Stimulated activated naive B cell treated with anti-CD40 and anti-IgM and Interleukin-4, amounts not matched to agents 10 μg/mL and 1 μg/mL and 100 μg/mL, for 72 hours (primary cell): ENCODE results near the gene BTRC.
"Not testable (repeated sequence)": the region's sequence is repeated elsewhere in the genome, so short reads cannot be mapped to it uniquely, and the experiment has no call there.

Experiments
- ATAC-seq, 2 donors: fragments of 150-1000 bp; cut with Tn5 transposase; replicated peaks; 2 replicates each; pipeline ENCODE4 v1.10.0; 2021; ENCODE audit warnings: moderate library complexity in 1 of 2
- DNase-seq: peaks from one replicate; pipeline ENCODE4 v3.0.0; 2021
- H3K27ac Mint-ChIP-seq: one replicate; pipeline ENCODE4 v1.8.0; 2022; ENCODE audit warnings: mild to moderate bottlenecking, mixed read lengths
- H3K27me3 Mint-ChIP-seq, 2 donors: one replicate each; pipeline ENCODE4 v1.8.0; 2022; ENCODE audit warnings: mixed read lengths in 2 of 2
- H3K36me3 Mint-ChIP-seq, 2 donors: one replicate each; pipeline ENCODE4 v1.8.0; 2022; ENCODE audit warnings: mixed read lengths in 2 of 2, mild to moderate bottlenecking in 1 of 2
- H3K4me1 Mint-ChIP-seq, 2 donors: one replicate each; pipeline ENCODE4 v1.8.0; 2022; ENCODE audit warnings: mixed read lengths in 2 of 2, mild to moderate bottlenecking in 1 of 2
- H3K4me3 Mint-ChIP-seq, 2 donors: one replicate each; pipeline ENCODE4 v1.8.0; 2022; ENCODE audit warnings: mild to moderate bottlenecking in 2 of 2, mixed read lengths in 2 of 2, moderate library complexity in 1 of 2
- H3K9me3 Mint-ChIP-seq, 2 donors: one replicate each; pipeline ENCODE4 v1.8.0; 2022; ENCODE audit warnings: mixed read lengths in 2 of 2, mild to moderate bottlenecking in 1 of 2

The BTRC gene

DNA sequence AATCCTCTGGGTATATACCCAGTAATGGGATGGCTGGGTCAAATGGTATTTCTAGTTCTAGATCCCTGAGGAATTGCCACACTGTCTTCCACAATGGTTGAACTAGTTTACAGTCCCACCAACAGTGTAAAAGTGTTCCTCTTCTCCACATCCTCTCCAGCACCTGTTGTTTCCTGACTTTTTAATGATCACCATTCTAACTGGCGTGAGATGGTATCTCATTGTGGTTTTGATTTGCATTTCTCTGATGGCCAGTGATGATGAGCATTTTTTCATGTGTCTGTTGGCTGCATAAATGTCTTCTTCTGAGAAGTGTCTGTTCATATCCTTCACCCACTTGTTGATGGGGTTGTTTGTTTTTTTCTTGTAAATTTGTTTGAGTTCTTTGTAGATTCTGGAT, 68.0 kb downstream of the BTRC start:
- not testable (repeated sequence) for H3K36me3 Mint-ChIP-seq, H3K4me3 Mint-ChIP-seq, DNase-seq, H3K27me3 Mint-ChIP-seq, ATAC-seq, H3K9me3 Mint-ChIP-seq, H3K27ac Mint-ChIP-seq
- H3K4me1 Mint-ChIP-seq = peaks cover 2 to 23% of the 10 kb centered on the region in 2 donors

DNA sequence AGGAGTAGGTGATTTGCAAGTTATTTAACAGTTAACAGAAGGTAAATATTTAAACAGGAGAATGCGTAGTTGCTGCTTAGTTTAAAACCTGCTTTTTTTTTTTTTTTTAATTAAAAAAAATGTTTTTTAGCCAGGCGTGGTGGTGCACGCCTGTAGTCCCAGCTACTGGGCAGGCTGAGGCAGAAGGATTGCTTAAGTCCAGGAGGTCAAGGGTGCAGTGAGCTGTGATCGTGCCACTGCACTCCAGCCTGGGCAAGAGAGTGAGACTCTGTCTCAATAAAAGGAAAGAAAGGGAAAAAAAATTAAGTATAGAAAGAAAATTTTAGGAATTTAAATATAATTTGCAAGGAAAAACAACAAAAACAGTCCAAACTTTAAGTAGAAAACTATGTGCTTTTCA, 71.6 kb downstream of the BTRC start:
- Mint-ChIP-seq H3K27ac (no peak overlapping the region), H3K27me3 (no peaks in the 10 kb centered on the region), H3K36me3 (peaks cover 4 to 5% of the 10 kb centered on the region in 2 donors), H3K4me1 (peaks cover 4 to 23% of the 10 kb centered on the region in 2 donors), H3K4me3 (no peak overlapping the region), H3K9me3 (peaks cover 0 to 4% of the 10 kb centered on the region in 2 donors)
- ATAC-seq (no peak), DNase-seq (no peak)

DNA sequence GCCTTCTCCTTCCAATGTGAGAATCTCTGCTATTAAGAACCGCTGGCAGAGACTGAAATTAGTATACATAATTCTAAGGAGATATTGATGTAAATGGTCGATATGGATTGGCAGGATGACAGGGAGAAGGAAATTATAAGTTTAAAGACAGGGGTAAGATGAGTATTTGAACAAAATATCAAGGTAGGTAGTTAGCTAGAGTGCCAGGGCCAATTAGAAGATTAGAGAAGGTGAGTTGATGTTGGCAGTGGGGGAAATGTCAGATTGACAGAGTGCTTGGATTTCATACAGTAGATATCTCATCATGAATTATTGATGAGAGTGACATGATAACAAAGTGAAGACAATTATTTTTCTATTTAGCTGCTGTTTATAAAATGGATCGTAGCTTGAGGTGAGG, 74.1 kb downstream of the BTRC start:
- H3K4me1 Mint-ChIP-seq = peaks cover 2 to 19% of the 10 kb centered on the region in 2 donors

DNA sequence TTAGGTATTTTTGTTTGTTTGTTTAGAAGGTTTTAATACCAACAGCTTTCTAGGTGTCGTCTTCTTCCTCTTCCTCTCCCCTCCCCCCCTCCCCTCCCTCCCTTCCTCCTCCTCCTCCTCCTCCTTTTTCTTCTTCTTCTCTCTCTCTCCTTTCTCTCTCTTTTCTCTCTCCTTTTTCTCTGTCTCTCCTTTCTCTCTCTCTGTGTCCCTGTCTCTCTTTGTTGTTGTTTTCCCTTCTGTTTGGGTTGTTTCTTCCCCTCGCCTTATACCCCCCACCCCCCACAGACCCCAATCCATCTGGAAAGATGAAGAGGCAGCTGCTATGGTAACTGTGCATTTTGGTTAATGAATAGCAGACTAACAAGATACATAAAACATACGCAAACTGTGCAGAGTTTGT, 75.5 kb downstream of the BTRC start:
- no peak overlapping the region for H3K27ac Mint-ChIP-seq
- no peaks in the 10 kb centered on the region for H3K27me3 Mint-ChIP-seq
- no peak overlapping the region for H3K4me3 Mint-ChIP-seq
- peaks cover 2 to 5% of the 10 kb centered on the region in 2 donors for H3K36me3 Mint-ChIP-seq
- H3K4me1 Mint-ChIP-seq = peaks cover 2 to 19% of the 10 kb centered on the region in 2 donors
- H3K9me3 Mint-ChIP-seq = no peaks in the 10 kb centered on the region
- ATAC-seq (no peak), DNase-seq (no peak)

More for the DNA sequence above, 74.1 kb downstream of the BTRC start:
- Mint-ChIP-seq H3K36me3 (peaks cover 0 to 5% of the 10 kb centered on the region in 2 donors), H3K9me3 (no peaks in the 10 kb centered on the region), H3K27ac (no peak overlapping the region), H3K27me3 (no peaks in the 10 kb centered on the region), H3K4me3 (no peak overlapping the region)
- DNase-seq (no peak), ATAC-seq (no peak)

DNA sequence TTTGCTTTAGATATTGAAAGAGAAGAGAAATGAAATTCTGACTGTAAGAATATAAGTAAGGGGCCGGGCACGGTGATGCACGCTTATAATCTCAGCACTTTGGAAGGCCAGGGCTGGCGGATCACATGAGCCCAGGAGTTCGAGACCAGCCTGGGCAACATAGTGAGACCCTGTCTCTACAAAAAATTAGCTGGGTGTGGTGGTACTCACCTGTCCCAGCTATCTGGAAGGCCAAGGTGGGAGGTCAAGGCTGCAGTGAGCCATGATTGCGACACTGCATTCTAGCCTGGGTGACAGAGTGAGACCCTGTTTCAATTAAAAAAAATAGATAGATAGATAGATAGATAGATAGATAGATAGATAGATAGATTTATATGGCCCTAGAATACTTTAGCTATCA, 82.3 kb downstream of the BTRC start:
- Mint-ChIP-seq H3K27ac (no peak overlapping the region), H3K36me3 (peaks cover 5% of the 10 kb centered on the region in 2 donors), H3K4me3 (no peak overlapping the region), H3K27me3 (no peaks in the 10 kb centered on the region), H3K4me1 (no peaks in the 10 kb centered on the region), H3K9me3 (no peaks in the 10 kb centered on the region)
- ATAC-seq (no peak), DNase-seq (no peak)

DNA sequence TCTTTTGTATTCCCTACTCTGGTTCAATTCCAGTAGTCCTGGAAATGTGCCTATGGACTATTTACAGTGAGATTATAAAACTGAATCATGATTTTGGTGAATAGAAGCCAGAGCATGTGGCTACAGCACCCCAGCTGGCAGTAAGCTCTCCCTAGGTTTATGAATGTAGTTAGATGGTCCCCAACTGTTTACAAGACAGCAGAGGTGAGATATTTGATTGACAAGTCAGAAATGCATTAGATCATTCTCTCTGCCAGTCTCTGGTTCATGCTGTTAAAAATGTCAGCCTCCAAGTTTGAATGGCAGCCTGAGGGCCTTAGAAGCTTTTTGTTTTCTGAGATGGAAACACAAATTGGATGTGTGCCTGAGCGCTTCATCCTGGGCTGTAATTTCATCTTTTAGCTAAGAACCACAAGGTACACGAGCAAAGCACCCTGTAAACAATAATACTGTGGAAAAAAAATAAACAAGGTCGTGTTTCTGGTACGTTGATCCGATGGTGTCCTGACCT, 85.0 kb downstream of the BTRC start:
- H3K27me3 Mint-ChIP-seq = no peaks in the 10 kb centered on the region
- no peak overlapping the region for H3K4me3 Mint-ChIP-seq
- peaks cover 0 to 3% of the 10 kb centered on the region in 2 donors for H3K36me3 Mint-ChIP-seq
- ATAC-seq (no peak), DNase-seq (no peak)
- peaks cover 2 to 6% of the 10 kb centered on the region in 2 donors for H3K4me1 Mint-ChIP-seq
- no peak overlapping the region for H3K27ac Mint-ChIP-seq
- no peaks in the 10 kb centered on the region for H3K9me3 Mint-ChIP-seq

DNA sequence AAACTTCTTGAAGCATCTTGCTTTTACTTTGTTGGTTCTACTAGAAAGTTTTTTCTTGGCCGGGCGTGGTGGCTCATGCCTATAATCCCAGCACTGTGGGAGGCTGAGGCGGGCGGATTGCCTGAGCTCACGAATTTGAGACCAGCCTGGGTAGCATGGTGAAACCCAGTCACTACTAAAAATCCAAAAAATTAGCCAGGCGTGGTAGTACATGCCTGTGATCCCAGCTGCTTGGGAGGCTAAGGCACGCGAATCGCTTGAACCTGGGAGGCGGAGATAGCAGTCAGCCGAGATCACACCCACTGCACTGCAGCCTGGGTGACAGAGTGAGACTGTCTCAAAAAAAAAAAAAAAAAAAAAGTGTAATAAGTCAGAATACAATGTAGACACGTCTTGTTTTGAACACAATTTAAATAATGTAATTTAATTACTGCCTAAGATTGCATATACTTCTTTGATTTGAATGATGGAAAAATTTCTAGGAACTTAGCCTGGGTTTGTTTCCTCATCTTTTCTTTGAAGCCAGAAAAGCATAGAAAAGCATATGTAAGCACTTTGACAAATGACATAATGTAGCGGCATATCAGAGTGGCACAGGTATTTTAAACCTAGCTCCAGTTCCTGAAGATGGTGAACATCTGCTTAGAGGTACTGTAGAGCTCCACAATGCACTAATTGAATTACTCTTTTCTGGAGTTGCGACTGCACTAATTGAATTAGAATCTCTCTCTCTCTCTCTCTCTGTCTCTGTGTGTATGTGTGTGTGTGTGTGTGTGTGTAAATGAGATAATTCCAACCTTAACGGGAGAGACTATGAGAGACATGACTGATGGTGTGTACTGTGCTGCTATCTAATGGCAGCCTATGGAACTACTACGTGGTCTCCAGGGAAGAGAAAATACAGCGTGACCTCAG, 87.8 kb downstream of the BTRC start:
- Mint-ChIP-seq H3K27me3 (no peaks in the 10 kb centered on the region), H3K36me3 (no peaks in the 10 kb centered on the region), H3K4me1 (peaks cover 2 to 6% of the 10 kb centered on the region in 2 donors), H3K27ac (no peak overlapping the region), H3K4me3 (no peak overlapping the region), H3K9me3 (no peaks in the 10 kb centered on the region)
- DNase-seq (no peak), ATAC-seq (peak; percentile 87 to 95)

DNA sequence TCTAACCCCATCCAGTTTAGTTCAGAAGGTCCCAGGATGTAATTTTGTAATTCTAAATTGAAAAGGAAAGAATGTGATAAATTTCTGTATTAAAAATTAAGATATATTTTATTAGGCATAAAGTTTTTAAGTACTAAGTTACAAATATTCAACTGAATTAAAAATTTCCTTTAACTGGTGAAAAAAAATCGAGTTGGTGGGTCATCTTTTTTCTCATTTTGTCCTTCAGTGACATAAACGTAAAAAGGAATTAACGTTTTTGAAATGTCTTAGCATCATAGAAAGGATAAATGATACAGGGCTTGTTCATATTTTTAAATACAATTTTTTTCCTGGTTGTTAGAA, 88.5 kb downstream of the BTRC start:
- Mint-ChIP-seq H3K36me3 (no peaks in the 10 kb centered on the region), H3K9me3 (no peaks in the 10 kb centered on the region), H3K4me3 (no peak overlapping the region), H3K27ac (no peak overlapping the region), H3K4me1 (peaks cover 2 to 6% of the 10 kb centered on the region in 2 donors), H3K27me3 (no peaks in the 10 kb centered on the region)
- DNase-seq = no peak
- ATAC-seq = no peak

DNA sequence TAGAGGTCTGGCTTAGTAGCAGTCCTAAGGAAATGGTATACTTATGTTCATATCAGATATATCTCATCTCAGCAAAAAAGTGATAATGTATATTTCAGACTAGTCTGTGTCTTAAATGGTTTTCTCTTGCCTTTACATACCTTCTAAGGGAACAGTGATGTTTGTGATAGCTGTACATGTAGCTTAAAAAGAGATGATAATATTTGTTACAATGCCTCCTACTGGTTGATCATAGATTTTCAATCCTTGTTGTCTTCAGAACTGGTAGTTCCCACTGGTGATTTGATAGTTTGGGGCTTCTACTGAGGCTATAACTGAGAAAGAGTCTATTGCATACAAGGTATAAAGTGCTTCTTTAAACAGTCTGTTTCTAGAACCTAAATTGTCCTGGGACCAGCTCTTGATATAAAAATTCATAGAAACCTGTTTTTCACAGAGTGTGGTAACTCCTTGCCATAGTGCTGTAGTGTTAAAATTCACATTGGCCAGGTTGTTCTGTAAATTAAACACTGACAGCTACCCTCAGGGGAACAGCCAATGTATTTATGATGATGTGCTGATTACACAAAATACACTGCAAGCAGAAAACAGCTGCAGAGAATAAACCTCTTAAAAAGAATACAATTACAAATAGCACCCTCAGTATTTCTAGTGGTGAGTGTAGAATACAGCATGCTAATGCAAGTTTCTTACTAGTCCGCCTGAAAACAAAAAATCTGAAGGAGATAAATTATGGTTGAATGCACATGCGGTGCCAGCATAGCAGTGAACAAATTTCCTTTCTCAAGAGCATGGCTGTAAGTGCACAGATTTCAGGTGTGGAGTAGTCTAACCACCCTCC, 90.3 kb downstream of the BTRC start:
- no peak overlapping the region for H3K4me3 Mint-ChIP-seq
- H3K27ac Mint-ChIP-seq = no peak overlapping the region
- no peaks in the 10 kb centered on the region for H3K36me3 Mint-ChIP-seq
- peaks cover 2 to 6% of the 10 kb centered on the region in 2 donors for H3K4me1 Mint-ChIP-seq
- no peaks in the 10 kb centered on the region for H3K27me3 Mint-ChIP-seq
- ATAC-seq = no peak
- no peak for DNase-seq
- H3K9me3 Mint-ChIP-seq = no peaks in the 10 kb centered on the region

DNA sequence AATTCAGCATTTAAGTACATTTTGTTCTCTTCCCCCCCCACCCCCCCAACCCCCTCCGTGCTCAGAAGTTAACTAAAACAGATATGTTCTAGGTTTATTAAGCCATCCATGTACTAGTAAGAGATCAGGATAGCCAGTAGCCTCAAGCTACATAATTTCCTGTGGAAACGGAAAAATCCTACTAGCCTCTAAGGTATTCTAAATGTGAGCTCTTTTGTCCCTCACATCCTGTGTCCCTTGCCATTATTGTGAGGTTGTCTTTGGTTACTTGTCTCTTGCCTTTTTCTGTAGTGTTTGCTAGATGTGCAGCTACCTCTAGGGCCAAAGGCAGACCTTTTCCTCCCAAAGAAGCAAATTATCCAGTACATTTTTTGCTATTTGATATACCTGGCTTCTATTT, 92.1 kb downstream of the BTRC start:
- H3K4me3 Mint-ChIP-seq = no peak overlapping the region
- ATAC-seq (no peak), DNase-seq (no peak)
- H3K36me3 Mint-ChIP-seq = no peaks in the 10 kb centered on the region
- no peak overlapping the region for H3K27ac Mint-ChIP-seq
- H3K4me1 Mint-ChIP-seq = peaks cover 8 to 18% of the 10 kb centered on the region in 2 donors
- H3K27me3 Mint-ChIP-seq = no peaks in the 10 kb centered on the region
- H3K9me3 Mint-ChIP-seq = no peaks in the 10 kb centered on the region

DNA sequence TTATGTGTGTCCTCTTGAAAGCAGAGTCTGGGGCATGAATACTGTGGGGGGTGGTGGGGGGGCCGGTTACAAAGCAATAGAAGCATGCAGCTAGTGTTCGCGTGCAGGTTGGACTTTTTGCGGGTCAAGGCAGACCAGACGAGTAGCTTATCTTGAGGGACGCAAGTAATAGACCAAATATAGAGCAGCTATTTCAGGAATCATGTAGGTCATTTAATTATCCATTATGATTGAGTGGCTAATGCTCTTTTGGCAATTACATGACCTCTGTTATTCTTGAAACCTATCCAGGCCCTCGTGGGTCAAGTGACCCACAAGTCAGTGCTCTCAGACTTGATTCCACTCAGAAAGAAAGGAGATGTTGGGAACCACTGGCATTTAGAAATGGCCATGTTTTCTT, 93.0 kb downstream of the BTRC start:
- no peaks in the 10 kb centered on the region for H3K27me3 Mint-ChIP-seq
- ATAC-seq (no peak), DNase-seq (no peak)
- peaks cover 12 to 24% of the 10 kb centered on the region in 2 donors for H3K4me1 Mint-ChIP-seq
- H3K9me3 Mint-ChIP-seq = no peaks in the 10 kb centered on the region
- H3K27ac Mint-ChIP-seq = no peak overlapping the region
- no peak overlapping the region for H3K4me3 Mint-ChIP-seq
- no peaks in the 10 kb centered on the region for H3K36me3 Mint-ChIP-seq

DNA sequence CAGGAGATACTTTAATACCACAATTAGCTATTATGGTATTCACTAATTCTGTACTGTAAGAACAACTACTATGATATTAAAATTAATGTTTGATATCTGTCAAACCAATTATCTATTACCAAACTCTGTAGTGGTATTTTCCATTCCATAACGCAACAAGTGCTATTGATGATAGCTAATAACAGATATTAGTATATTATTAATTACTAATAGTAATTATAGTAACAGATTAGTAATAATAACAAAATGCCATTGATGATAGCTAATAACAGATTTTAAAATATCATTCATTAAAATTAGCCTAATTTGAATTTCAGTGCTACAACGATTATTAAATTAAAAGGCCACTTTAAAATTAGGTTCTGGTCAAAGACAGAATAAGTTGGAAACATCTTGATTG, 93.5 kb downstream of the BTRC start:
- DNase-seq (no peak), ATAC-seq (no peak)
- no peaks in the 10 kb centered on the region for H3K36me3 Mint-ChIP-seq
- no peaks in the 10 kb centered on the region for H3K9me3 Mint-ChIP-seq
- H3K4me3 Mint-ChIP-seq = no peak overlapping the region
- no peak overlapping the region for H3K27ac Mint-ChIP-seq
- H3K4me1 Mint-ChIP-seq = peaks cover 10 to 20% of the 10 kb centered on the region in 2 donors
- no peaks in the 10 kb centered on the region for H3K27me3 Mint-ChIP-seq

DNA sequence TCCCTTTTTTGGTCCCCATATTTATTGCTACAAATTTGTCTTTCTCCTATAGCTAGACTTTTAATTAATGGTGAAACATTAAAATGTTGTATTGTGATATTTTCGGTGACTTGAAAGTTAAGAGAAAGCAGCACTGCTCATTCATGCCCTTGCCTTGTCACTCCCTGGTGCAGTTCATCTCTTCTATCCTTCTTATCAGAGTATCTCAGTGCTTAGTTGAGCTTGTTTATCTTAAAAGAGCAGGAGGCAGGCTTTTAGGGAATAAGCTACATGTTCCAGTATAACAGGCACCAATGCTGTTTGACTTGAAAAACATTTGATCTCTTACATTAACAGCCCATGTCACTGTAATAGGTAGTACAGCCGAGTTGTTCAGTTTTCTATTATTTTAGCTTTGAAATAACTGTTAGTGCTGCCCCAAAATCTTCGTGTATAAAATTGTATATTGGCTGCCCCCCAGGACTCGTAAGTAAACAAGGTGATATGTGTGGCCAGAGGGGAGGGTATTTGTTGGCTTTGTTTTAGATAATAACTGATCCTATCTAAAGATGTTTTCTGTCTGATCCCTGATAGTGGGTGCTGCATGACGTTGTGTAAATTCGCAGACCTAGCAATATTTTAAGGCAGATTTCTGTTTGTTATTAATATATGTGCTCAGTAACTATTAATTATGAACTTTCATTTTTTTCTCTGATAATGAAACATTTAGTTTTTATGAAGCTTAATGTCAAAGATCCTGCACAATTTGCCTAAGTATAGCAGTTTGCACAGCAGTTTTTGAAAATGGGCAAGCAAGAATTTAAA, 96.5 kb downstream of the BTRC start:
- Mint-ChIP-seq H3K4me3 (no peak overlapping the region), H3K27ac (no peak overlapping the region), H3K9me3 (no peaks in the 10 kb centered on the region), H3K36me3 (no peaks in the 10 kb centered on the region), H3K4me1 (peaks cover 10 to 20% of the 10 kb centered on the region in 2 donors), H3K27me3 (no peaks in the 10 kb centered on the region)
- DNase-seq (no peak), ATAC-seq (no peak)

DNA sequence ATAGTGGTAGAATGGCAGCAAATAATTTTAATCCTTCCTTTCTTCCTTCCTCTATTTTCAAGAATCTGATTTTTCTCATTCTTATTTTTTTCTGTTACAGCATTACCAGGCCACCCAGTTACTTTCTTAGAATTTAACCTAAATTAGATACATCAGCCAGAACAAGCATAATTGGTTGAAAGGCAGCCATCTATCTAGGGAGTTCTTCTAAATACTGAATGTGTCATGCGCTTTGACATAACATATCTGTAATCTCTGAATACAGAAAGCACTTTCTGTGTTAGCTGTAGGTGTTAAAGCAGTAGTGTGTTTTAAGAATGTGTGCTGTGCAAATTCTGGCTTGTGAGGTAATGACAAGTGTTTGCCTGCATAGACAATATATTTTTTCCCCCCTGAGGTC, 97.3 kb downstream of the BTRC start:
- DNase-seq (no peak), ATAC-seq (no peak)
- Mint-ChIP-seq H3K36me3 (no peaks in the 10 kb centered on the region), H3K4me3 (no peak overlapping the region), H3K9me3 (no peaks in the 10 kb centered on the region), H3K27ac (no peak overlapping the region), H3K4me1 (peaks cover 10 to 20% of the 10 kb centered on the region in 2 donors), H3K27me3 (no peaks in the 10 kb centered on the region)
